Nephron progenitor cell (in vitro differentiated cells): ENCODE data around the gene SSR2.

Experiments
- DNase-seq: peaks from one replicate; pipeline ENCODE4 v3.0.0; 2021
- H3K27ac Mint-ChIP-seq: 2 replicates; pipeline ENCODE4 v1.8.0; 2021; ENCODE audit warnings: mild to moderate bottlenecking, moderate library complexity, mixed read lengths
- H3K27me3 Mint-ChIP-seq: 2 replicates; pipeline ENCODE4 v1.8.0; 2021; ENCODE audit warnings: mild to moderate bottlenecking, low read depth, mixed read lengths; ENCODE audit not compliant: poor library complexity
- H3K36me3 Mint-ChIP-seq: 2 replicates; pipeline ENCODE4 v1.8.0; 2021; ENCODE audit warnings: low read depth, mixed read lengths
- H3K4me1 Mint-ChIP-seq: 2 replicates; pipeline ENCODE4 v1.8.0; 2021; ENCODE audit warnings: mixed read lengths
- H3K4me3 Mint-ChIP-seq: 2 replicates; pipeline ENCODE4 v1.8.0; 2021; ENCODE audit warnings: mild to moderate bottlenecking, moderate library complexity, mixed read lengths
- H3K9me3 Mint-ChIP-seq: 2 replicates; pipeline ENCODE4 v1.8.0; 2021; ENCODE audit warnings: mild to moderate bottlenecking, moderate library complexity, mixed read lengths
- CTCF ChIP-seq: fragments of 200-600 bp; sonication (generic); IDR thresholded peaks from 2 replicates; pipeline ENCODE4 v1.5.0; 2021; ENCODE audit warnings: antibody characterized with exemption

SSR2 gene

GRCh38 chr1:155975375-155976061, 45.2 kb downstream of the SSR2 start:
- H3K27ac Mint-ChIP-seq: peak overlapping the region; percentile 98
- DNase-seq: no peak
- no peaks in the 10 kb centered on the region for H3K27me3 Mint-ChIP-seq
- no peak for TF ChIP-seq CTCF
- H3K9me3 Mint-ChIP-seq: no peaks in the 10 kb centered on the region
- H3K4me1 Mint-ChIP-seq: peaks cover 88% of the 10 kb centered on the region
- no peaks in the 10 kb centered on the region for H3K36me3 Mint-ChIP-seq
- H3K4me3 Mint-ChIP-seq: peak overlapping the region; percentile 97

- no peak for TF ChIP-seq CTCF
- peaks cover 7% of the 10 kb centered on the region for H3K36me3 Mint-ChIP-seq
- DNase-seq: no peak
- peak overlapping the region; percentile 97 for H3K4me3 Mint-ChIP-seq
- no peaks in the 10 kb centered on the region for H3K27me3 Mint-ChIP-seq
- H3K9me3 Mint-ChIP-seq: no peaks in the 10 kb centered on the region
- H3K27ac Mint-ChIP-seq: peak overlapping the region; percentile 98
- H3K4me1 Mint-ChIP-seq: peaks cover 88% of the 10 kb centered on the region
These were observed 46.3 kb downstream of the SSR2 start for GRCh38 chr1:155974208-155975115.

GRCh38 chr1:155973723-155974122, 47.0 kb downstream of the SSR2 start:
- TF ChIP-seq CTCF: no peak
- Mint-ChIP-seq H3K4me3 (no peak overlapping the region), H3K4me1 (peaks cover 88% of the 10 kb centered on the region), H3K27me3 (no peaks in the 10 kb centered on the region), H3K27ac (no peak overlapping the region), H3K9me3 (no peaks in the 10 kb centered on the region), H3K36me3 (peaks cover 11% of the 10 kb centered on the region)
- DNase-seq: no peak

GRCh38 chr1:155971910-155972809, 48.6 kb downstream of the SSR2 start:
- peak overlapping the region; percentile 12 for H3K4me3 Mint-ChIP-seq
- no peak for DNase-seq
- no peaks in the 10 kb centered on the region for H3K9me3 Mint-ChIP-seq
- no peaks in the 10 kb centered on the region for H3K27me3 Mint-ChIP-seq
- TF ChIP-seq CTCF: no peak
- peaks cover 100% of the 10 kb centered on the region for H3K4me1 Mint-ChIP-seq
- H3K27ac Mint-ChIP-seq: peak overlapping the region; percentile 96
- peaks cover 12% of the 10 kb centered on the region for H3K36me3 Mint-ChIP-seq

- Mint-ChIP-seq H3K27ac (peak overlapping the region; percentile 98), H3K27me3 (no peaks in the 10 kb centered on the region), H3K4me3 (peak overlapping the region; percentile 50), H3K4me1 (peaks cover 100% of the 10 kb centered on the region), H3K36me3 (peaks cover 17% of the 10 kb centered on the region), H3K9me3 (no peaks in the 10 kb centered on the region)
- no peak for DNase-seq
- no peak for TF ChIP-seq CTCF
These were observed 50.1 kb downstream of the SSR2 start for GRCh38 chr1:155970531-155971167.
